HCT116 (cell line): ENCODE measurements around the gene NDUFAF7. TPM values are rescaled to one million over a fixed set of nuclear protein-coding genes. Genes with fewer than 3 reads are reported as not detected.

Experiments
- ATAC-seq: fragments of 200-7000 bp; cut with Tn5 transposase; 2 replicates; pipeline ENCODE4 v1.9.1; 2020; ENCODE audit warnings: mild to moderate bottlenecking, moderate library complexity
- BruUV-seq: library from RNA; stranded (reverse); fragments of 400-500 nt; replicated peaks from 2 replicates; lab custom pipeline; 2021; lab: Mats Ljungman, UMichigan
- CTCF ChIA-PET: fragments of 300-600 bp; sonication (Branson Sonifier 250); formaldehyde crosslinking; loops from one replicate; lab custom pipeline; 2021; ENCODE audit warnings: antibody characterized with exemption; lab: Charles Lee
- POLR2A ChIA-PET: fragments of 300-600, 350-600 bp; sonication (Branson Sonifier 250); formaldehyde crosslinking; loops from one replicate; lab custom pipeline; 2021; ENCODE audit warnings: antibody characterized with exemption; lab: Charles Lee
- RAD21 ChIA-PET, 2 experiments: fragments of 300-600 bp; sonication (Branson Sonifier 250); formaldehyde crosslinking; loops; one replicate each; lab custom pipeline; 2023; ENCODE audit warnings: low total read pairs in 2 of 2; ENCODE audit not compliant: uncharacterized antibody in 2 of 2, unreplicated experiment in 2 of 2, low non-redundant PET in 1 of 2; lab: Charles Lee
- DNase-seq: peaks from one replicate; pipeline ENCODE4 v3.0.0-alpha.2; 2010; ENCODE audit warnings: low read depth, low spot score
- H2AFZ ChIP-seq: fragments of 200-600 bp; shearing (Covaris generic), sonication (generic); 2 replicates; pipeline ENCODE4 v1.6.1; 2017; ENCODE audit warnings: low read depth, mixed run types, mixed read lengths, antibody characterized with exemption, low read length; ENCODE audit not compliant: poor library complexity, severe bottlenecking
- H3K27ac ChIP-seq: 2 replicates; pipeline ENCODE4 v1.5.1; 2012; ENCODE audit warnings: low read depth, low read length
- H3K27me3 ChIP-seq: fragments of 200-600 bp; sonication (generic); 2 replicates; pipeline ENCODE4 v1.6.1; 2016; ENCODE audit warnings: mixed run types, low read length, mixed read lengths; ENCODE audit not compliant: insufficient read depth
- H3K36me3 ChIP-seq, 2 experiments: fragments of 200-500 bp in 1 of 2; fragments of 200-600 bp in 1 of 2; sonication (Bioruptor generic) in 1 of 2; sonication (generic) in 1 of 2; 2 replicates each; pipeline versions ENCODE4 v1.5.1 to v1.6.1; 2014 to 2016; ENCODE audit warnings: low read length in 2 of 2, inconsistent platforms in 1 of 2, mixed read lengths in 1 of 2, mixed run types in 1 of 2; ENCODE audit not compliant: insufficient read depth in 2 of 2, control insufficient read depth in 1 of 2
- H3K4me1 ChIP-seq, 2 experiments: fragments of 200-600 bp in 1 of 2; sonication (generic) in 1 of 2; 2 replicates each; pipeline versions ENCODE4 v1.5.1 to v1.6.1; 2012 to 2017; ENCODE audit warnings: low read length in 2 of 2, inconsistent platforms in 1 of 2, mild to moderate bottlenecking in 1 of 2, mixed read lengths in 1 of 2, mixed run types in 1 of 2, moderate library complexity in 1 of 2; ENCODE audit not compliant: insufficient read depth in 2 of 2, control insufficient read depth in 1 of 2
- H3K4me2 ChIP-seq: fragments of 200-600 bp; sonication (generic); 2 replicates; pipeline ENCODE4 v1.6.1; 2017; ENCODE audit warnings: mixed run types, low read length, mixed read lengths
- H3K4me3 ChIP-seq, 2 experiments: fragments of 200-600 bp in 1 of 2; sonication (generic) in 1 of 2; replicated peaks in 1 of 2; 2 replicates each; pipeline ENCODE4 v1.5.1; 2011 to 2016; ENCODE audit warnings: low read length in 2 of 2, control low read depth in 1 of 2, low read depth in 1 of 2, mild to moderate bottlenecking in 1 of 2, mixed read lengths in 1 of 2, mixed run types in 1 of 2
- H3K79me2 ChIP-seq: fragments of 200-600 bp; sonication (generic); 2 replicates; pipeline ENCODE4 v1.6.1; 2017; ENCODE audit warnings: mild to moderate bottlenecking, mixed run types, low read length, moderate library complexity, mixed read lengths; ENCODE audit not compliant: insufficient read depth
- H3K9ac ChIP-seq: fragments of 200-600 bp; sonication (generic); 2 replicates; pipeline ENCODE4 v1.6.1; 2016; ENCODE audit warnings: low read length, mixed read lengths
- H3K9me2 ChIP-seq: fragments of 200-600 bp; sonication (generic), shearing (Covaris generic); 2 replicates; pipeline ENCODE4 v1.6.1; 2017; ENCODE audit warnings: mixed run types, mild to moderate bottlenecking, moderate library complexity; ENCODE audit not compliant: insufficient read depth
- H3K9me3 ChIP-seq, 2 experiments: fragments of 200-500 bp in 1 of 2; fragments of 200-600 bp in 1 of 2; sonication (Bioruptor generic) in 1 of 2; sonication (generic) in 1 of 2; 2 replicates each; pipeline ENCODE4 v1.6.1; 2014 to 2017; ENCODE audit warnings: low read length in 2 of 2, mixed read lengths in 2 of 2, inconsistent platforms in 1 of 2, low read depth in 1 of 2, mild to moderate bottlenecking in 1 of 2, mixed run types in 1 of 2, moderate library complexity in 1 of 2; ENCODE audit not compliant: control insufficient read depth in 1 of 2, insufficient read depth in 1 of 2
- H4K20me1 ChIP-seq: fragments of 200-600 bp; sonication (generic), shearing (Covaris generic); 2 replicates; pipeline ENCODE4 v1.6.1; 2017; ENCODE audit warnings: mixed run types, mild to moderate bottlenecking, moderate library complexity; ENCODE audit not compliant: insufficient read depth
- CBX3 ChIP-seq: IDR thresholded peaks from 2 replicates; pipeline ENCODE4 v1.6.1; 2012; ENCODE audit warnings: low read depth
- CEBPB ChIP-seq: IDR thresholded peaks from 2 replicates; pipeline ENCODE4 v1.6.1; 2012; ENCODE audit warnings: low read depth
- ELF1 ChIP-seq: IDR thresholded peaks from 2 replicates; pipeline ENCODE4 v1.6.1; 2012; ENCODE audit warnings: low read depth, borderline replicate concordance
- EZH2 ChIP-seq: fragments of 200-600 bp; sonication (generic); IDR thresholded peaks from 2 replicates; pipeline ENCODE4 v1.6.1; 2017; ENCODE audit warnings: antibody characterized with exemption, mixed run types
- FOSL1 ChIP-seq: IDR thresholded peaks from 2 replicates; pipeline ENCODE4 v1.6.1; 2012; ENCODE audit warnings: low read depth
- JUND ChIP-seq: IDR thresholded peaks from 2 replicates; pipeline ENCODE4 v1.6.1; 2012
- POLR2A ChIP-seq: IDR thresholded peaks from 2 replicates; pipeline ENCODE4 v1.7.0; 2011; ENCODE audit warnings: borderline replicate concordance; ENCODE audit not compliant: insufficient read depth, insufficient read length; ENCODE audit errors: extremely low read depth
- SRF ChIP-seq: IDR thresholded peaks from 2 replicates; pipeline ENCODE4 v1.6.1; 2012; ENCODE audit warnings: low read depth
- TCF7L2 ChIP-seq: IDR thresholded peaks from 2 replicates; pipeline ENCODE4 v1.7.0; 2011; ENCODE audit warnings: borderline replicate concordance, inconsistent platforms; ENCODE audit not compliant: insufficient read depth, insufficient read length; ENCODE audit errors: extremely low read depth
- YY1 ChIP-seq: IDR thresholded peaks from 2 replicates; pipeline ENCODE4 v1.6.1; 2011; ENCODE audit warnings: low read length, low read depth, moderate library complexity, mild to moderate bottlenecking; ENCODE audit not compliant: insufficient replicate concordance; ENCODE audit errors: extremely low read depth
- intact Hi-C: fragments of 100-400 bp; cut with micrococcal nuclease; formaldehyde crosslinking; loops from 2 replicates; pipeline ENCODE4 v1.10.0; 2022
- total RNA-seq: library from RNA; stranded (reverse); gene quantifications from one replicate; pipeline ENCODE4 v1.2.1, GENCODE V29; 2021; ENCODE audit not compliant: unreplicated experiment
- TF ChIP-seq, protein P1 (sequence below): IDR thresholded peaks from 2 replicates; pipeline ENCODE4 v1.6.1; 2012; ENCODE audit warnings: low read depth
- TF ChIP-seq, protein P2 (sequence below): IDR thresholded peaks from 2 replicates; pipeline ENCODE4 v1.6.1; 2011; ENCODE audit warnings: mild to moderate bottlenecking, low read length, moderate library complexity; ENCODE audit not compliant: insufficient replicate concordance; ENCODE audit errors: extremely low read depth

Gene NDUFAF7
- total RNA-seq, 1 experiment from 2014 or later: 21.6 TPM

DNA sequence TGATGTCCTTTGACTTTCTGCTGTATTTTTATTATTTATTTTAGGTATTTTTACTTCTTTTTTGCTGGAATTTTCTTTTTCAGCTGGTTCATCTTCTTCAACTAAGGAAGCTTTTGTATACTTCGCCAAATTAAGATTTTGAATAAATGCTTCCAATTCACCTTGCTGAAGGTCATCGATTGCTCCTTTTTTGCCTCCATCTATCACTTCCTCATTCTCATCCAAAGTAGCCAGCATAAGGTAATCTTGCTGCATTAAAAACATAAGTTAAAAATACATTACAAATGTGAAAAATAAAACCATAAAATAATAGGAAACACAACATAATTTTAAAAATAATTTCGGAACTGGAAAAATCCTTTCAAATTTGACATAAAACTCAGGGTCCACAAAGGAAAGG, 2.7 kb upstream of the NDUFAF7 start:
- H3K36me3 ChIP-seq: peaks cover 19 to 26% of the 10 kb centered on the region in 2 experiments; a peak in 3 of 4 replicates
- POLR2A ChIA-PET: no interaction called here
- peaks cover 14 to 23% of the 10 kb centered on the region in 2 experiments for H3K4me1 ChIP-seq
- H3K27me3 ChIP-seq: no peaks in the 10 kb centered on the region
- no peak overlapping the region for H3K27ac ChIP-seq
- no TSS peak for BruUV-seq
- H3K4me3 ChIP-seq: no peak overlapping the region
- RAD21 ChIA-PET: no interaction called here
- intact Hi-C loops: loop anchor here (2.0 kb wide), 1 partner anchor 16 kb away; no protein-coding TSS in a partner anchor
- ATAC-seq: no peak
- no peak for TF ChIP-seq CEBPB
- no peak for TF ChIP-seq SRF
- TF ChIP-seq ELF1: no peak
- TF ChIP-seq TCF7L2: no peak
- TF ChIP-seq JUND: no peak
- TF ChIP-seq POLR2A: no peak
- TF ChIP-seq, protein P1, sequence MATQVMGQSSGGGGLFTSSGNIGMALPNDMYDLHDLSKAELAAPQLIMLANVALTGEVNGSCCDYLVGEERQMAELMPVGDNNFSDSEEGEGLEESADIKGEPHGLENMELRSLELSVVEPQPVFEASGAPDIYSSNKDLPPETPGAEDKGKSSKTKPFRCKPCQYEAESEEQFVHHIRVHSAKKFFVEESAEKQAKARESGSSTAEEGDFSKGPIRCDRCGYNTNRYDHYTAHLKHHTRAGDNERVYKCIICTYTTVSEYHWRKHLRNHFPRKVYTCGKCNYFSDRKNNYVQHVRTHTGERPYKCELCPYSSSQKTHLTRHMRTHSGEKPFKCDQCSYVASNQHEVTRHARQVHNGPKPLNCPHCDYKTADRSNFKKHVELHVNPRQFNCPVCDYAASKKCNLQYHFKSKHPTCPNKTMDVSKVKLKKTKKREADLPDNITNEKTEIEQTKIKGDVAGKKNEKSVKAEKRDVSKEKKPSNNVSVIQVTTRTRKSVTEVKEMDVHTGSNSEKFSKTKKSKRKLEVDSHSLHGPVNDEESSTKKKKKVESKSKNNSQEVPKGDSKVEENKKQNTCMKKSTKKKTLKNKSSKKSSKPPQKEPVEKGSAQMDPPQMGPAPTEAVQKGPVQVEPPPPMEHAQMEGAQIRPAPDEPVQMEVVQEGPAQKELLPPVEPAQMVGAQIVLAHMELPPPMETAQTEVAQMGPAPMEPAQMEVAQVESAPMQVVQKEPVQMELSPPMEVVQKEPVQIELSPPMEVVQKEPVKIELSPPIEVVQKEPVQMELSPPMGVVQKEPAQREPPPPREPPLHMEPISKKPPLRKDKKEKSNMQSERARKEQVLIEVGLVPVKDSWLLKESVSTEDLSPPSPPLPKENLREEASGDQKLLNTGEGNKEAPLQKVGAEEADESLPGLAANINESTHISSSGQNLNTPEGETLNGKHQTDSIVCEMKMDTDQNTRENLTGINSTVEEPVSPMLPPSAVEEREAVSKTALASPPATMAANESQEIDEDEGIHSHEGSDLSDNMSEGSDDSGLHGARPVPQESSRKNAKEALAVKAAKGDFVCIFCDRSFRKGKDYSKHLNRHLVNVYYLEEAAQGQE: no peak
- no peak for TF ChIP-seq YY1
- TF ChIP-seq EZH2: no peak
- TF ChIP-seq, protein P2, sequence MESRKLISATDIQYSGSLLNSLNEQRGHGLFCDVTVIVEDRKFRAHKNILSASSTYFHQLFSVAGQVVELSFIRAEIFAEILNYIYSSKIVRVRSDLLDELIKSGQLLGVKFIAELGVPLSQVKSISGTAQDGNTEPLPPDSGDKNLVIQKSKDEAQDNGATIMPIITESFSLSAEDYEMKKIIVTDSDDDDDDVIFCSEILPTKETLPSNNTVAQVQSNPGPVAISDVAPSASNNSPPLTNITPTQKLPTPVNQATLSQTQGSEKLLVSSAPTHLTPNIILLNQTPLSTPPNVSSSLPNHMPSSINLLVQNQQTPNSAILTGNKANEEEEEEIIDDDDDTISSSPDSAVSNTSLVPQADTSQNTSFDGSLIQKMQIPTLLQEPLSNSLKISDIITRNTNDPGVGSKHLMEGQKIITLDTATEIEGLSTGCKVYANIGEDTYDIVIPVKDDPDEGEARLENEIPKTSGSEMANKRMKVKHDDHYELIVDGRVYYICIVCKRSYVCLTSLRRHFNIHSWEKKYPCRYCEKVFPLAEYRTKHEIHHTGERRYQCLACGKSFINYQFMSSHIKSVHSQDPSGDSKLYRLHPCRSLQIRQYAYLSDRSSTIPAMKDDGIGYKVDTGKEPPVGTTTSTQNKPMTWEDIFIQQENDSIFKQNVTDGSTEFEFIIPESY: no peak
- no peak for TF ChIP-seq CBX3
- no peak for TF ChIP-seq FOSL1
- no peak overlapping the region for H3K9ac ChIP-seq
- H3K9me2 ChIP-seq: no peaks in the 10 kb centered on the region
- H4K20me1 ChIP-seq: peaks cover 10% of the 10 kb centered on the region; the same call in 1 of the 2 replicates
- H2AFZ ChIP-seq: no peak overlapping the region
- CTCF ChIA-PET: interaction anchor here (0.6 kb wide), 1 partner anchor 38 kb away, joined by 3 read pairs; no protein-coding TSS in a partner anchor
- no peak overlapping the region for H3K4me2 ChIP-seq
- peaks cover 93% of the 10 kb centered on the region for H3K79me2 ChIP-seq
- DNase-seq: no peak
- no peaks in the 10 kb centered on the region for H3K9me3 ChIP-seq
